Spleen (tissue), 11 donors: ENCODE results near the gene NKD1. TPM values are rescaled to one million over a fixed set of nuclear protein-coding genes. Genes with fewer than 3 reads are reported as not detected.

ENCODE experiments used
- DNase-seq: peaks from one replicate; pipeline ENCODE4 v3.0.0-alpha.2; 2020
- H3K27ac ChIP-seq, 8 donors: fragments of 200-600 bp; sonication (generic) in 7 of 8; 1 replicate in 4 of 8; 2 replicates in 4 of 8; pipeline versions ENCODE4 v1.5.0 to v1.8.0; 2016 to 2021; ENCODE audit warnings: inconsistent platforms in 4 of 8, mild to moderate bottlenecking in 4 of 8, moderate library complexity in 1 of 8
- H3K27me3 ChIP-seq, 7 donors: fragments of 200-600 bp; sonication (generic) in 6 of 7; replicated peaks in 1 of 7; 1 replicate in 4 of 7; 2 replicates in 3 of 7; pipeline versions ENCODE4 v1.5.0 to v1.8.0; 2016 to 2021; ENCODE audit warnings: inconsistent platforms in 3 of 7, mild to moderate bottlenecking in 1 of 7
- H3K36me3 ChIP-seq, 6 donors: fragments of 200-600 bp; sonication (generic) in 5 of 6; 1 replicate in 4 of 6; 2 replicates in 2 of 6; pipeline versions ENCODE4 v1.5.0 to v1.8.0; 2016 to 2021; ENCODE audit warnings: inconsistent platforms in 2 of 6
- H3K4me1 ChIP-seq, 6 donors: fragments of 200-600 bp; sonication (generic) in 5 of 6; 1 replicate in 3 of 6; 2 replicates in 3 of 6; pipeline versions ENCODE4 v1.5.0 to v1.8.0; 2016 to 2021; ENCODE audit warnings: inconsistent platforms in 3 of 6
- H3K4me3 ChIP-seq, 8 donors: fragments of 200-600 bp; sonication (generic) in 7 of 8; 1 replicate in 4 of 8; 2 replicates in 4 of 8; pipeline versions ENCODE4 v1.5.0 to v1.8.0; 2016 to 2021; ENCODE audit warnings: inconsistent platforms in 4 of 8, mild to moderate bottlenecking in 4 of 8, moderate library complexity in 2 of 8
- H3K9me3 ChIP-seq, 8 donors: fragments of 200-600 bp; sonication (generic) in 7 of 8; 1 replicate in 4 of 8; 2 replicates in 4 of 8; pipeline versions ENCODE4 v1.5.0 to v1.8.0; 2016 to 2021; ENCODE audit warnings: inconsistent platforms in 4 of 8
- CTCF ChIP-seq, 11 experiments: fragments of 200-600 bp in 7 of 11; fragments of 450-650 bp in 4 of 11; sonication (generic) in 4 of 11; IDR thresholded peaks in 8 of 11; conservative IDR thresholded peaks in 3 of 11; 1 replicate in 7 of 11; 2 replicates in 4 of 11; pipeline versions ENCODE4 v1.4.0 to v1.8.0; 2016 to 2021; ENCODE audit warnings: antibody characterized with exemption in 11 of 11, inconsistent platforms in 4 of 11, mild to moderate bottlenecking in 1 of 11
- POLR2A ChIP-seq, 3 donors: fragments of 450-650 bp; IDR thresholded peaks; one replicate each; pipeline ENCODE4 v1.5.1; 2017; ENCODE audit warnings: antibody characterized with exemption in 3 of 3, mild to moderate bottlenecking in 1 of 3
- POLR2AphosphoS5 ChIP-seq, 3 donors: sonication (generic); formaldehyde crosslinking; IDR thresholded peaks; one replicate each; pipeline ENCODE4 v1.5.1; 2017; ENCODE audit warnings: antibody characterized with exemption in 3 of 3
- WGBS, 5 donors: extraction: QIAGEN DNeasy Blood & Tissue Kit in 3 of 5; methylation state at CpG; one replicate each; pipeline versions ENCODE4 v1.1.5 to v1.1.7; 2013 to 2018; 5-methylcytosine and 5-hydroxymethylcytosine counted together
- intact Hi-C: fragments of 100-400 bp; cut with DNase I; formaldehyde crosslinking; loops from one replicate; pipeline ENCODE4 v1.15.0; 2023; ENCODE audit warnings: low total_unique reads
- polyA plus RNA-seq, 3 donors: library from polyadenylated mRNA; stranded (reverse); fragments of 200-250 nt; gene quantifications; one replicate each; pipeline ENCODE4 v1.2.1, GENCODE V29; 2013
- total RNA-seq, 7 donors: library from RNA; depleted of rRNA in 3 of 7; stranded (reverse); fragments of >200 nt in 3 of 7; fragmentation: NEBNext Ultra II Directional in 4 of 7; extraction: Animal tissue kit (Norgen Biotek cat#: 25700) in 4 of 7; gene quantifications; one replicate each; pipeline versions ENCODE4 v1.1.0 to v1.2.1, GENCODE V29; 2016 to 2021
- donor health status: healthy with polysubstance abuse.
- donor health status: DM: no; HTN: no; CAD: no; lungs with moderate emphysema.
- donor health status: DM: no; HTN: no; CAD: no.
- donor health status: Bipolar disorder and iron deficiency.
- donor health status: healthy.
- donor health status: DM: no; HTN: no; CAD: no.
- donor health status: DM: yes; HTN: yes; CAD: no.

Gene NKD1
- total and polyA plus RNA-seq, 10 donors = 0.11 to 15.2 (median 3.6) TPM

- TF ChIP-seq POLR2A (IDR thresholded peaks at IDR 0.05) = no peak
- no peak for TF ChIP-seq POLR2AphosphoS5 (IDR thresholded peaks at IDR 0.05)
- TF ChIP-seq CTCF (IDR thresholded peaks at IDR 0.05 in 8 of 11, conservative IDR thresholded peaks at IDR 0.05 in 3 of 11) = no peak
- H3K27me3 ChIP-seq = no peaks in the 10 kb centered on the region
- no peak overlapping the region for H3K27ac ChIP-seq
- no peaks in the 10 kb centered on the region for H3K9me3 ChIP-seq
- no peaks in the 10 kb centered on the region for H3K36me3 ChIP-seq
- intact Hi-C loops = no loop called here
- no peak for DNase-seq
- peaks cover 0 to 6% (median 0%) of the 10 kb centered on the region in 6 donors for H3K4me1 ChIP-seq
- no peak overlapping the region for H3K4me3 ChIP-seq
- WGBS, 5 donors = 82 to 95% (median 85%) methylated on average over 7 of the region's 7 CpGs
These were observed 22.2 kb downstream of the NKD1 start for GRCh38 chr16:50570354-50570753.

DNA sequence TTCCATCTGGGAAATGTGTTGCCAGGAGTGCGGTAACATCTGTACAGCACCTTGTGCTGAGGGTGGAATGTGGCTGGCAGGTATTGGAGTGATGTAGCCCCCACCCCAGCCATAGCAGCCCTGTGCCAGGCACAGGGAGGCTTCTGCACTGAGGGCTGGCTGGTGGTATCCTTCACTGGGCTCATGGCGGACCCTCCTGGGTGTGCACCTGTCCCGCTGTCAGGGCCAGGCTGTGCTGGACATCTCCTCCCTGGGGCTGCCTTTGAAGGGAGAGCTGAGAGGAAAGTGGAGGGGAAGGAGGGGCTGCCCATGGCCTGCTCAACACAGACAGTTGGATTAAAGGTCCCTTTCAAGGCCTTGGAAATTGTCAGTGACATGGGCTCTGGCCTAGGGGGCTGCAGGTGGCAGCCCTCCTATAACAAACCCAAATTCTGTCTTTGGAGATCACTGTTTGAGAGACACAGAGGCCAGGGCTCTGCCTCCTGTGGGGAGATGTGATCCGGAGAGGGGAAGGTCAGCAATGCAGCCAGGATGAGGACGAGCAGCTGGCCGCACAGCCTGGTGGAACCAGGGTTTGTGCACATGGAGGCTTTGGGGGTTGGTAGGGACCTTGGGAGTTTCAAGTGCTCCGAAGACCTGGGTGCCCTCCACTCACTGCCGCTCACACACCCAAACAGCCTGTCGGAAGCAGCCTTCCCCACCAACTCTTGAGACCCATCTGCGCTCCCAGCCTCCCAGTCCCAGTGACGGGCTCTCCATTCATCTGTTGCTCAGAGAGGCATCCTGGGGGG, 22.8 kb downstream of the NKD1 start:
- Histone ChIP-seq H3K36me3 (no peaks in the 10 kb centered on the region), H3K27me3 (no peaks in the 10 kb centered on the region), H3K9me3 (no peaks in the 10 kb centered on the region), H3K27ac (no peak overlapping the region), H3K4me1 (peaks cover 0 to 6% (median 0%) of the 10 kb centered on the region in 6 donors), H3K4me3 (no peak overlapping the region)
- DNase-seq = peak; percentile 40
- TF ChIP-seq POLR2AphosphoS5 (IDR thresholded peaks at IDR 0.05) (no peak), POLR2A (IDR thresholded peaks at IDR 0.05) (no peak), CTCF (IDR thresholded peaks at IDR 0.05 in 8 of 11, conservative IDR thresholded peaks at IDR 0.05 in 3 of 11) (no peak)
- intact Hi-C loops = no loop called here
- WGBS, 5 donors = 86 to 92% (median 92%) methylated on average over 9 to 11 of the region's 11 CpGs

DNA sequence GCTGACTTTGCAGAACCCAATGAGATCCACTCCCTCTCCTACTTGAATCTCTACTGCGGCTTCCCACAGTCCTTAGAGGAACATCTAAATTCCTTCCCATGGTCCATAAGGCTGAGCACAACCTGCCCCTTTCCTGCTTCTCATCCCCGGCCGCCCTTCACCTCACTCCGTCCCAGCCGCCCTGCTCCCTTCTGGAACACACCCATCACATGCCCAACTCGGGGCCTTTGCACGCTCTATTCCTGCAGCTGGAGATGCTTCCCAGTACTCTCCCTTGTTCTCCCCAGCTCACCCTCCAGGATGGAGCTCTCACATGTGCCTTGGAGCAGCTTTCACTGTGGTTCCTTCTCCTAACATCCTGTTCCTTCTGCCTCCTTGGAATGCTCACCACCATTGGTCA, 23.6 kb downstream of the NKD1 start:
- 93 to 97% (median 95%) methylated on average over 7 of the region's 7 CpGs for WGBS, 5 donors
- Histone ChIP-seq H3K27me3 (no peaks in the 10 kb centered on the region), H3K4me1 (peaks cover 0 to 6% (median 0%) of the 10 kb centered on the region in 6 donors), H3K27ac (no peak overlapping the region), H3K36me3 (no peaks in the 10 kb centered on the region), H3K9me3 (no peaks in the 10 kb centered on the region), H3K4me3 (no peak overlapping the region)
- TF ChIP-seq POLR2AphosphoS5 (IDR thresholded peaks at IDR 0.05) = no peak
- TF ChIP-seq POLR2A (IDR thresholded peaks at IDR 0.05) = no peak
- no peak for TF ChIP-seq CTCF (IDR thresholded peaks at IDR 0.05 in 8 of 11, conservative IDR thresholded peaks at IDR 0.05 in 3 of 11)
- intact Hi-C loops = no loop called here
- DNase-seq = peak; percentile 20

GRCh38 chr16:50572700-50573099, 24.5 kb downstream of the NKD1 start:
- WGBS, 5 donors = 81 to 93% (median 87%) methylated on average over 6 to 7 of the region's 7 CpGs
- no peak overlapping the region for H3K4me3 ChIP-seq
- intact Hi-C loops = no loop called here
- no peak for DNase-seq
- no peaks in the 10 kb centered on the region for H3K9me3 ChIP-seq
- TF ChIP-seq CTCF (IDR thresholded peaks at IDR 0.05 in 8 of 11, conservative IDR thresholded peaks at IDR 0.05 in 3 of 11) (no peak), POLR2AphosphoS5 (IDR thresholded peaks at IDR 0.05) (no peak), POLR2A (IDR thresholded peaks at IDR 0.05) (no peak)
- no peaks in the 10 kb centered on the region for H3K27me3 ChIP-seq
- H3K36me3 ChIP-seq = no peaks in the 10 kb centered on the region
- H3K27ac ChIP-seq = no peak overlapping the region
- peaks cover 0 to 6% (median 0%) of the 10 kb centered on the region in 6 donors for H3K4me1 ChIP-seq
